Neuron (in vitro differentiated cells): ENCODE results near the gene LIAS.
A peak's percentile ranks its signal among the peaks of the same experiment; 100 is the strongest.
"Not testable (repeated sequence)": the region's sequence is repeated elsewhere in the genome, so short reads cannot be mapped to it uniquely, and the experiment has no call there.

Source experiments
- H2AFZ ChIP-seq: one replicate; pipeline ENCODE4 v1.6.1; 2013; ENCODE audit warnings: low read depth, mild to moderate bottlenecking, inconsistent platforms, low read length, moderate library complexity
- H3K27me3 ChIP-seq: one replicate; pipeline ENCODE4 v1.6.1; 2013; ENCODE audit warnings: low read length; ENCODE audit not compliant: insufficient read depth
- H3K36me3 ChIP-seq: one replicate; pipeline ENCODE4 v1.6.1; 2013; ENCODE audit warnings: low read length; ENCODE audit not compliant: insufficient read depth
- H3K4me1 ChIP-seq: one replicate; pipeline ENCODE4 v1.6.1; 2013; ENCODE audit warnings: low read length; ENCODE audit not compliant: insufficient read depth
- H3K4me3 ChIP-seq: 2 replicates; pipeline ENCODE4 v1.5.1; 2013; ENCODE audit warnings: mild to moderate bottlenecking, low read length, moderate library complexity
- H3K9me3 ChIP-seq: one replicate; pipeline ENCODE4 v1.6.1; 2013; ENCODE audit warnings: low read length

Gene LIAS

GRCh38 chr4:39458505-39459300, at the start of gene LIAS, which contains the start of gene RPL9:
LIAS (plus strand) TSS chr4:39459056; CDS start chr4:39459118, 62 bp downstream.
RPL9 (minus strand) TSS chr4:39458922; CDS start chr4:39458439, 483 bp downstream.
- H2AFZ ChIP-seq: peak within 1 kb of the TSS; percentile 68
- H3K4me1 ChIP-seq: peaks cover 19% of the 10 kb centered on the region
- H3K36me3 ChIP-seq: peaks cover 51% of the 10 kb centered on the region

GRCh38 chr4:39410415-39410814, 48.4 kb upstream of the LIAS start:
- no peaks in the 10 kb centered on the region for H3K9me3 ChIP-seq
- H3K27me3 ChIP-seq: no peaks in the 10 kb centered on the region
- no peak overlapping the region for H2AFZ ChIP-seq
- H3K4me1 ChIP-seq: no peaks in the 10 kb centered on the region
- no peak overlapping the region for H3K4me3 ChIP-seq
- no peaks in the 10 kb centered on the region for H3K36me3 ChIP-seq

More at GRCh38 chr4:39458505-39459300, at the start of gene LIAS, which contains the start of gene RPL9:
- no peaks in the 10 kb centered on the region for H3K27me3 ChIP-seq
- no peaks in the 10 kb centered on the region for H3K9me3 ChIP-seq
- peak within 1 kb of the TSS; percentile 70 for H3K4me3 ChIP-seq

- H2AFZ ChIP-seq, H3K36me3 ChIP-seq, H3K27me3 ChIP-seq, H3K9me3 ChIP-seq, H3K4me1 ChIP-seq, H3K4me3 ChIP-seq: not testable (repeated sequence)
Observed at GRCh38 chr4:39411561-39411960, 47.3 kb upstream of the LIAS start.

DNA sequence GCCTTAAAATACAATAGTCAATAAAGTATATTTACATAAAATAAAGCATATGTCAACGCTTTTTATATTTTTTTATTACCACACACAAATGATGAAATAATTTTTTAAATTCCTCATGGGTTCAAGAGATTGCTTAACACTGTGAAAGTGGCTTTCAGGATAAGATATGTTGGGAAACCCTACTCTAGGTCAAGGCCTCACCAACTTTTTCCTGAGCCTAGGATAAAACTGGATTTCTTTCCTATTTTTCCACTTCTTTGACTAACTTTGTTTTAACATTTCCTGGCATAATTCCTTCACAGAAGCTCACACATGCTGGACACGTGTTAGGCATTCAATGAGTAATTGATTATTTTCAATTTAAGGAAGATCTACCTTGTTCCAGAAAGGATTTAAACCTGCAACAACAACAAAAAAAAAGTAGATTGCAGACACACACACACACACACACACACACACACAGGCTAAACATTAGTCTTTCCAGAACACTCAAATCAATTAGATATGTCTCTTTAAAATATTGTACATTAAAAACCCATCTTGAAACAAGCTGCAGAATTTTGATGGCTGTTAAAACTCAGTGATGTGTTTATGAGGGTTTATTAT, 43.1 kb upstream of the LIAS start:
- no peak overlapping the region for H3K4me3 ChIP-seq
- H3K9me3 ChIP-seq: no peaks in the 10 kb centered on the region
- no peak overlapping the region for H2AFZ ChIP-seq
- H3K36me3 ChIP-seq: no peaks in the 10 kb centered on the region
- H3K27me3 ChIP-seq: no peaks in the 10 kb centered on the region
- H3K4me1 ChIP-seq: no peaks in the 10 kb centered on the region

DNA sequence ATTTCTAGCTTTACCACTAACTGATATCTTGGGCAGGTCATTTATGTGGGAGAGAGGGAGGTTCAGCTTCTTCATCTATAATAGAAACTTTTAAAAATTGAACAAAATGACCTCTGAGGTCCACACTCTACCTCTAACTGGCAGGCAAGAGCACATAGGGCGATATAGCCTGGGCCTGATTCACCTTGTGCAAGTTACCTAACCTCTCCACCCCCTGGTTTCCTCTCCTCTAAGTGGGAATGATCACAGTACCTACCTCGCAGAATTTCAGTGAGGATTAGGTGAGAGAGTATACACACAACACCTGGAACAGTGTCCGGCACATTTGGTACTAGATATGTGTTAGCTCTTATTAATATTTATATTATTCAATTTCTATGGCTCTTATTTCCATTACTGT, 36.6 kb upstream of the LIAS start:
- no peaks in the 10 kb centered on the region for H3K27me3 ChIP-seq
- H3K9me3 ChIP-seq: no peaks in the 10 kb centered on the region
- H3K4me1 ChIP-seq: no peaks in the 10 kb centered on the region
- H3K36me3 ChIP-seq: no peaks in the 10 kb centered on the region
- H2AFZ ChIP-seq: no peak overlapping the region
- H3K4me3 ChIP-seq: no peak overlapping the region

- H3K36me3 ChIP-seq, H3K9me3 ChIP-seq, H3K4me1 ChIP-seq, H2AFZ ChIP-seq, H3K27me3 ChIP-seq, H3K4me3 ChIP-seq: not testable (repeated sequence)
Observed at GRCh38 chr4:39425297-39425696, 33.6 kb upstream of the LIAS start.

DNA sequence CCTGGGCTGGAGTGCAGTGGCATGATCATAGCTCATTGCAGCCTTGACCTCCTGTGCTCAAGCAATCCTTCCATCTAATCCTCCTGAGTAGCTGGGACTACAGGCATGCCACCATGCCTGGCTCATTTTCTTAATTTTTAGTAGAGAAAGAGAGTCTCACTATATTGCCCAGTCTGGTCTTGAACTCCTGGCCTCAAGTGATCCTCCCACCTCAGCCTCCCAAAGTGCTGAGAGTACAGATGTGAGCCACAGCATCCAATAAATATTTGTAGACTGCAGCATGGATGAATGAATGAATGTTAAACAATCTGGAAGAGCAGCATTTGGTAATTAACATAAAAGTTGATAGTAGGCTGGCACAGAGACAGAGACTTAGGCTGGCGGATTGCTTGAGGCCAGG, 32.1 kb upstream of the LIAS start:
- Histone ChIP-seq H2AFZ (no peak overlapping the region), H3K4me3 (no peak overlapping the region), H3K27me3 (no peaks in the 10 kb centered on the region), H3K36me3 (no peaks in the 10 kb centered on the region), H3K9me3 (no peaks in the 10 kb centered on the region), H3K4me1 (no peaks in the 10 kb centered on the region)

GRCh38 chr4:39427520-39428114, 31.2 kb upstream of the LIAS start:
- no peaks in the 10 kb centered on the region for H3K4me1 ChIP-seq
- H2AFZ ChIP-seq: no peak overlapping the region
- no peaks in the 10 kb centered on the region for H3K9me3 ChIP-seq
- no peaks in the 10 kb centered on the region for H3K36me3 ChIP-seq
- no peaks in the 10 kb centered on the region for H3K27me3 ChIP-seq
- no peak overlapping the region for H3K4me3 ChIP-seq

GRCh38 chr4:39429476-39430334, 29.2 kb upstream of the LIAS start:
- Histone ChIP-seq H3K9me3 (no peaks in the 10 kb centered on the region), H3K4me1 (no peaks in the 10 kb centered on the region), H2AFZ (no peak overlapping the region), H3K36me3 (no peaks in the 10 kb centered on the region), H3K4me3 (no peak overlapping the region), H3K27me3 (no peaks in the 10 kb centered on the region)

DNA sequence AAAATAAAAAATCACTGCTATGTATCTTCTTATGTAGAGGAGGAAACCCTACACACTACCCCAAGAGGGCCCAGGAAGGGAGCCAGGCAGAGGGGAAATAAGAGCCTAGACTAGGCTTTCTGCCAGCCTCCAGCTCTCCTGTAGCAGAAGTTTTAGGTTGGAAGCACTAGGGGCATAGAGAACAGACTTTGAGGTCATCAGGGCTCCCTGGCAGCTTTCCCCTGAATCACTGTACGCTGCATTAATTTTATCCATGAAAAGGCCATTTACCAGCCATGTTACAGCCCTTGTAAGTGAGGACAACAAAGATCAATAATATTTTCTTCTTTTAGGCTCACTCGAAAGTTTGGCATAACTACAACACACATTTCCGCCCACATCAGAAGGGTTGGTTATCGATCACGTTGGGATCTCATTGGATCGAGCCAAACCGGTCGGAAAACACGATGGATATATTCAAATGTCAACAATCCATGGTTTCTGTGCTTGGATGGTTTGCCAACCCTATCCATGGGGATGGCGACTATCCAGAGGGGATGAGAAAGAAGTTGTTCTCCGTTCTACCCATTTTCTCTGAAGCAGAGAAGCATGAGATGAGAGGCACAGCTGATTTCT, 24.9 kb upstream of the LIAS start:
- H3K4me3 ChIP-seq: no peak overlapping the region
- H3K27me3 ChIP-seq: no peaks in the 10 kb centered on the region
- H3K4me1 ChIP-seq: no peaks in the 10 kb centered on the region
- H3K36me3 ChIP-seq: no peaks in the 10 kb centered on the region
- no peak overlapping the region for H2AFZ ChIP-seq
- H3K9me3 ChIP-seq: no peaks in the 10 kb centered on the region

DNA sequence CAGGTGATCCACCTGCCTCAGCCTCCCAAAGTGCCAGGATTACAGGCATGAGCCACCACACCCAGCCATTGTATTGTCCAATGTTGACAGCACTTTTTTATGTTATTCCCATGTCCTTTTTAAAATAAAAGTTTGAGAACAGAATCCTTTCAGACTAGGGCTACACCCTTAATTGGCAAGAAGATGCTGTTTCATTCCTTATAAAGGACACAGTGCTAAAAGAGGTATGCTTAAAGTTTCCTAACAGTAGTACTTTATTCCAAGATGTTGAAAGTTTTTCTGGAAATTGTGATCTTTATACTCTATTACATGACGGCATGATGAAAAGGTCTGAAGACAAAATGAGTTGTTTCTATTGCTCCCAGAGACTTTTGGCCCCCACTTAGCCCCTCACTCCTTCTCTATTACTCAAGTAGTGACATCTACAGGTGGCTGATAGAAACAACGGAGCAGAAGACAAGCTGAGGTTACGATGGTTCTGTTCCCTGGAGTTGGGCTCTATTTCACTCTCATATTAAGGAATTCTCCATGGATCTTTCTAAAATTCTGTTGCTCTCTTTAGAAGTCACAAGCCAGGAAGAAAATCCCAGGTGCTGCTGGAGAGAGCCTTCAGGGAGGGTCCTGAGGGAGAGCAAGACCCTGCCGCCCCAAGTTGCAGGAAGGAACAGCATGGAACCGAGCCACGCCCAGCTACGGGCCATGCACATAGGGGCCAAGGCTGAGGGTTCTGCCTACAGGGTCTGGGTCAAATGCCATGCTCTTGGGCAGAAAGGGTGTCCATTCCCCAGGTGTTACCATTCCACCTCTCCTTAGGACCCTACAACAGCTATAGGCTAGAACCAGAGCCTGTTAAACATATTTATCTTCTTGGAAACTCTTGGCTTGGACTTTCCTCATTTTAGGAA, 22.9 kb upstream of the LIAS start:
- Histone ChIP-seq H2AFZ (no peak overlapping the region), H3K4me1 (no peaks in the 10 kb centered on the region), H3K4me3 (no peak overlapping the region), H3K9me3 (no peaks in the 10 kb centered on the region), H3K36me3 (no peaks in the 10 kb centered on the region), H3K27me3 (no peaks in the 10 kb centered on the region)

- no peaks in the 10 kb centered on the region for H3K9me3 ChIP-seq
- H2AFZ ChIP-seq: no peak overlapping the region
- no peaks in the 10 kb centered on the region for H3K27me3 ChIP-seq
- H3K36me3 ChIP-seq: no peaks in the 10 kb centered on the region
- H3K4me3 ChIP-seq: no peak overlapping the region
- H3K4me1 ChIP-seq: no peaks in the 10 kb centered on the region
Observed at GRCh38 chr4:39441593-39441992, 17.3 kb upstream of the LIAS start.
